ENCODE results near the gene AATF.

- TF ChIP-seq, protein P1, sequence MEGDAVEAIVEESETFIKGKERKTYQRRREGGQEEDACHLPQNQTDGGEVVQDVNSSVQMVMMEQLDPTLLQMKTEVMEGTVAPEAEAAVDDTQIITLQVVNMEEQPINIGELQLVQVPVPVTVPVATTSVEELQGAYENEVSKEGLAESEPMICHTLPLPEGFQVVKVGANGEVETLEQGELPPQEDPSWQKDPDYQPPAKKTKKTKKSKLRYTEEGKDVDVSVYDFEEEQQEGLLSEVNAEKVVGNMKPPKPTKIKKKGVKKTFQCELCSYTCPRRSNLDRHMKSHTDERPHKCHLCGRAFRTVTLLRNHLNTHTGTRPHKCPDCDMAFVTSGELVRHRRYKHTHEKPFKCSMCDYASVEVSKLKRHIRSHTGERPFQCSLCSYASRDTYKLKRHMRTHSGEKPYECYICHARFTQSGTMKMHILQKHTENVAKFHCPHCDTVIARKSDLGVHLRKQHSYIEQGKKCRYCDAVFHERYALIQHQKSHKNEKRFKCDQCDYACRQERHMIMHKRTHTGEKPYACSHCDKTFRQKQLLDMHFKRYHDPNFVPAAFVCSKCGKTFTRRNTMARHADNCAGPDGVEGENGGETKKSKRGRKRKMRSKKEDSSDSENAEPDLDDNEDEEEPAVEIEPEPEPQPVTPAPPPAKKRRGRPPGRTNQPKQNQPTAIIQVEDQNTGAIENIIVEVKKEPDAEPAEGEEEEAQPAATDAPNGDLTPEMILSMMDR (IDR thresholded peaks at IDR 0.05; ENCODE audit: low read depth, low read length) = no peak
- no peak for TF ChIP-seq POLR2A (IDR thresholded peaks at IDR 0.05; ENCODE audit: extremely low read depth, insufficient read length)
These were observed 142.2 kb downstream of the AATF start for GRCh38 chr17:37090941-37091340.

Data from NB4 (cell line).